Testis (tissue), 3 donors: Measurements from ENCODE around the gene LIMD2. TPM values are rescaled to one million over a fixed set of nuclear protein-coding genes. Genes with fewer than 3 reads are reported as not detected.
A peak's percentile ranks its signal among the peaks of the same experiment; 100 is the strongest.

ENCODE experiments used
- DNase-seq: peaks from one replicate; pipeline ENCODE4 v3.0.0-alpha.2; 2019
- H3K27ac ChIP-seq, 2 donors: fragments of 200-600 bp; sonication (generic); one replicate each; pipeline ENCODE4 v1.5.1; 2019
- H3K27me3 ChIP-seq: fragments of 200-600 bp; sonication (generic); one replicate; pipeline ENCODE4 v1.5.1; 2019
- H3K36me3 ChIP-seq: fragments of 200-600 bp; sonication (generic); one replicate; pipeline ENCODE4 v1.5.1; 2017; ENCODE audit warnings: low read depth; ENCODE audit errors: missing control alignments
- H3K4me1 ChIP-seq: fragments of 200-600 bp; sonication (generic); one replicate; pipeline ENCODE4 v1.5.1; 2019
- H3K4me3 ChIP-seq, 2 donors: fragments of 200-600 bp; sonication (generic); one replicate each; pipeline ENCODE4 v1.5.1; 2017 to 2019
- H3K9me3 ChIP-seq: fragments of 200-600 bp; sonication (generic); one replicate; pipeline ENCODE4 v1.5.1; 2017
- POLR2A ChIP-seq: fragments of 450-650 bp; IDR thresholded peaks from one replicate; pipeline ENCODE4 v1.6.1; 2017; ENCODE audit warnings: antibody characterized with exemption, mild to moderate bottlenecking, moderate library complexity
- WGBS, 2 donors: methylation state at CpG; one replicate each; pipeline ENCODE4 v1.1.5; 2018; 5-methylcytosine and 5-hydroxymethylcytosine counted together
- intact Hi-C: fragments of 100-400 bp; cut with DNase I; formaldehyde crosslinking; loops from one replicate; pipeline ENCODE4 v1.15.1; 2023; ENCODE audit warnings: low total_unique reads
- polyA plus RNA-seq: library from polyadenylated mRNA; stranded (reverse); fragments of 350-450 nt; fragmentation: Illumina TruSeq; extraction: RNeasy Lipid Tissue Mini Kit (QIAGEN cat#74804); gene quantifications from one replicate; pipeline ENCODE4 v1.2.3, GENCODE V29; 2014; ENCODE audit warnings: low read depth, low replicate concordance; ENCODE audit not compliant: insufficient read depth
- total RNA-seq, 2 donors: library from RNA; depleted of rRNA; stranded (reverse); fragments of >200 nt; gene quantifications; one replicate each; pipeline ENCODE4 v1.2.3, GENCODE V29; 2016
- TF ChIP-seq, protein P1 (sequence below), 3 experiments: fragments of 450-650 bp in 2 of 3; fragments of 200-600 bp in 1 of 3; sonication (generic) in 1 of 3; IDR thresholded peaks; one replicate each; pipeline ENCODE4 v1.5.1; 2016 to 2019; ENCODE audit warnings: antibody characterized with exemption in 3 of 3, mild to moderate bottlenecking in 2 of 3, moderate library complexity in 1 of 3

Gene LIMD2
- total and polyA plus RNA-seq, 3 donors from 2014 or later = 21.9 to 22.9 (median 22.8) TPM

DNA sequence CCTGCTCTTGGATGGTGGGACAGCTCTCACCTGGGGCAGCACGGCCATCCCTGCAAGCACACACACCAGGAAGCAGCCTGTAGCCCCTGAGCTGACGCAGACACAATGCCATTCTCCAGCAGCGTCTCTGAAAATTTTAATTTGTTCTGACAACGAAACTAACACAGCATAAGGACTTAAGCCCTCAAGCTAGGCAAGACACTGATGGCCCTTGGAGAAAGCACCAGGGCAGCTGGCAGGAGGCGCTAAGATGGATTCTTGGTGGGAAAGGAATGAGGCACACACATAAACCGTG lies 2.7 kb upstream of the LIMD2 start:
- H3K9me3 ChIP-seq = no peaks in the 10 kb centered on the region
- no peak overlapping the region for H3K4me3 ChIP-seq
- 81 to 92% methylated on average over 4 to 6 of the region's 6 CpGs for WGBS, 2 donors
- H3K4me1 ChIP-seq = peaks cover 8% of the 10 kb centered on the region
- DNase-seq = peak; percentile 1
- H3K27me3 ChIP-seq = no peaks in the 10 kb centered on the region
- intact Hi-C loops = no loop called here
- H3K27ac ChIP-seq = no peak overlapping the region
- TF ChIP-seq, protein P1, sequence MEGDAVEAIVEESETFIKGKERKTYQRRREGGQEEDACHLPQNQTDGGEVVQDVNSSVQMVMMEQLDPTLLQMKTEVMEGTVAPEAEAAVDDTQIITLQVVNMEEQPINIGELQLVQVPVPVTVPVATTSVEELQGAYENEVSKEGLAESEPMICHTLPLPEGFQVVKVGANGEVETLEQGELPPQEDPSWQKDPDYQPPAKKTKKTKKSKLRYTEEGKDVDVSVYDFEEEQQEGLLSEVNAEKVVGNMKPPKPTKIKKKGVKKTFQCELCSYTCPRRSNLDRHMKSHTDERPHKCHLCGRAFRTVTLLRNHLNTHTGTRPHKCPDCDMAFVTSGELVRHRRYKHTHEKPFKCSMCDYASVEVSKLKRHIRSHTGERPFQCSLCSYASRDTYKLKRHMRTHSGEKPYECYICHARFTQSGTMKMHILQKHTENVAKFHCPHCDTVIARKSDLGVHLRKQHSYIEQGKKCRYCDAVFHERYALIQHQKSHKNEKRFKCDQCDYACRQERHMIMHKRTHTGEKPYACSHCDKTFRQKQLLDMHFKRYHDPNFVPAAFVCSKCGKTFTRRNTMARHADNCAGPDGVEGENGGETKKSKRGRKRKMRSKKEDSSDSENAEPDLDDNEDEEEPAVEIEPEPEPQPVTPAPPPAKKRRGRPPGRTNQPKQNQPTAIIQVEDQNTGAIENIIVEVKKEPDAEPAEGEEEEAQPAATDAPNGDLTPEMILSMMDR (IDR thresholded peaks at IDR 0.05) = no peak
- no peaks in the 10 kb centered on the region for H3K36me3 ChIP-seq

DNA sequence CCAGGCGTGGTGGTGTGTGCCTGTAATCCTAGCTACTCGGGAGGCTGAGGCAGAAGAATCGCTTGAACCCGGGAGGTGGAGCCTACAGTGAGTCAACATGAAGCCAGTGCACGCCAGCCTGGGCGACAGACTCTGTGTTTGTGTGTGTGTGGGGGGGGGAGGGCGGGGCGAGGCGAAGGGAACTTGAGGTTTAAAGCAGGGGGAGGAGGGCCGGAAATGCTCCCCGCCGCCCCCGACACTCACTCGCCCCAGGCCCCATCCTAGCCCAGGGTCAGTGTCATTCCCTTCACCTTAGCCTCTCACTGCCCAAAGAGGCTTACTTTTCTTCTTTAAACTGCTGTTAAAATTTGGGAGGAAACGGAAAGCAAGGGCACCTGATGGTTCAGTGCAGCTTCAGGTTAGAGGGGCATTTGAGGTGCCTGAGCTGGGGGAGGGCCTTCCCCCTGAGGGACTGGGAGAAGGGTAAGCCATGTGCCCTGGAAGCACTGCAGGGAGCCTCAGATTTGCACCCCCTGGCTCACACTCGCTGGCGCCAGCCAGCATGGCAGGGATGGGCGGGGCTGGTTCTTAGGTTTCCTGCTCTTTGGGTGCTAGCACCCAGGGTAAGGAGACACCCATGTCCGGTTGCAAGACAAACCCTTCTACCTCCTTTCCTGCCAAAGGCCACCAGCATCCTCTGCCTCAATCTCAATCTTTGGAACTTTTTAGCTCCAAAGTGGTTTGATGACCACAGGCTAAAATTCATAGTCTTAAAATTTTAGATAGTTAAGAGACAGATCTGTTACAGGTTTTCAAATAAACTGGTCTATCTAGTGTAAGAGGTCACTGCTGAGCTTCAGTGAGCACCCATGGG lies 2.2 kb upstream of the LIMD2 start:
- Histone ChIP-seq H3K9me3 (no peaks in the 10 kb centered on the region), H3K27ac (no peak overlapping the region), H3K4me1 (peaks cover 8% of the 10 kb centered on the region), H3K4me3 (no peak overlapping the region), H3K27me3 (no peaks in the 10 kb centered on the region), H3K36me3 (no peaks in the 10 kb centered on the region)
- peak; percentile 18 for DNase-seq
- no peak for TF ChIP-seq POLR2A
- TF ChIP-seq, protein P1 (IDR thresholded peaks at IDR 0.05) = no peak
- 62 to 75% methylated on average over 18 to 19 of the region's 19 CpGs for WGBS, 2 donors
- intact Hi-C loops = no loop called here

DNA sequence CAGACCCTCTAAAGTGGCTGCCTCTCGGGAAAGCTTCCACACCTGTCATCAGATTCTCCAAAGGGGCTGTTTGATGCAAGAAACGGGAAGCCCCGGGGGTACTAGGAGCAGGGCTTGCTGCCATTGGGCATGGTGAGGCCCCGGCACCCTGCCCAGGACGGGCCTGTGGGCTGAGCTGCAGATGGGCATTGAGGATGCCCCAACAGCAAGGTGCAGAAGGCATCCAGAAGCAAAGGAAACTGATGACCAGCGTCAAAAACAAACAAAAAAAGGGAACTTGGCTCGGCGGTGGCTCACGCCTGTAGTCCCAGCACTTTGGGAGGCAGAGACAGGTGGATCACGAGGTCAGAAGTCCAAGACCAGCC lies 1.5 kb upstream of the LIMD2 start:
- intact Hi-C loops = no loop called here

DNA sequence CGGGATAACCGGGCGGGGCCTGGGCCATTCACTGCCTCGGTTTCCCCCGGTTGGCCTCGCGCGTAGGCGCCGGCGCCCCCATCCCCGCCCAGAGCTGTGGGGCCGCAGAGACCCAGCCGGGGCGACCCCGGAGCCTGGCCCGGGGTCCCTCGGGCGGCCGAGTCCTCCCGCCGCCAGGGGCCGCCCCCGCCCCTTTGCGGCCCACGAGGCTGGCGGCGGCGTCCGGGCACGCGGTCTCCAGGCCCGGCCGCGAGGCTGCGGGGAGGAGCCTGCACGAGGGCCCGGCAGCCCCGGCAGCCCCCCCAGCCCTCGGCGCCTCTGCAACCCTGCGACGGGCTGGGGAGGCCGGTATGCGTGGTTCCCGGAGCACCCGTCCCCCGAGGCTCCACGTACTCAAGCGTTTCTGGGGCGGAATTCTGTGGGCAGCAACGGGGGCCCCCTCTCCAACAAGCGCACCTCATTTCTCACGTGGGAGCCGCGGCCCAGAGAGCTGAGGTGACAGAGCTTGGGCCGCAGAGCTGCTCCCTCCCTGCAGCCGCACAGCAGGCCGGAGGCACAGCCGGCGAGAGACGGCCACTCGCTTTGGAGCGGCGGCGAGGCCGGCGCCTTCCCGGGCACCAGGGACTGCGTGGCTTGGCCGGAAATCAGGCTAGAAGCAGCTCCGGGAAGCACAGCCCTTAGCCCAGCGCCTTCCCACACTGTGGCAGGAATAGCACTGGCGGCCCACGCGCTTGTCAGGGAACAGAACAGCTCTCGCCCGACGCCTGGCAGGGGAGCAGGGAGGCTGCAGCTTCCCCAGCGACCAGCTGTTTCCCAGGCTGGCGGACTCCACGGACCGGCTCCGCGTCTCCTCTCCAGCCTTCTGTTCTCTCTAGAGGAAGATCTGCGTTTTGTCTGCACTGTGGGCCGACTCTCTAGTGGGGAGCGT lies 867 bp upstream of the LIMD2 start:
- Histone ChIP-seq H3K36me3 (no peaks in the 10 kb centered on the region), H3K9me3 (no peaks in the 10 kb centered on the region), H3K4me3 (peak overlapping the region; percentile 49 to 61), H3K4me1 (peaks cover 8% of the 10 kb centered on the region), H3K27me3 (no peaks in the 10 kb centered on the region), H3K27ac (peak overlapping the region in 1 of 2 donors; percentile 77)
- WGBS, 2 donors = 26% methylated on average over 13 of the region's 88 CpGs; no CpG with 5 or more reads in 1 of the 2 donors
- DNase-seq = peak; percentile 53
- TF ChIP-seq, protein P1 (IDR thresholded peaks at IDR 0.05) = peak in 2 of 3 experiments; percentile 9 to 14
- TF ChIP-seq POLR2A = no peak
- intact Hi-C loops = no loop called here

More for the DNA sequence above, 1.5 kb upstream of the LIMD2 start:
- peaks cover 8% of the 10 kb centered on the region for H3K4me1 ChIP-seq
- H3K27ac ChIP-seq = peak overlapping the region in 1 of 2 donors; percentile 77
- H3K9me3 ChIP-seq = no peaks in the 10 kb centered on the region
- H3K36me3 ChIP-seq = no peaks in the 10 kb centered on the region
- TF ChIP-seq, protein P1 (IDR thresholded peaks at IDR 0.05) = no peak
- TF ChIP-seq POLR2A = no peak
- 50 to 66% methylated on average over 7 to 10 of the region's 10 CpGs for WGBS, 2 donors
- no peak for DNase-seq
- H3K27me3 ChIP-seq = no peaks in the 10 kb centered on the region
- H3K4me3 ChIP-seq = peak overlapping the region in 1 of 2 donors; percentile 49
